ENCODE measurements around the gene SLC9A3. TPM values are rescaled to one million over a fixed set of nuclear protein-coding genes. Genes with fewer than 3 reads are reported as not detected.

SLC9A3 gene
- total RNA-seq, 1 donor from 2014 or later = 1.2 TPM

GRCh38 chr5:494667-495255 lies 29.5 kb downstream of the SLC9A3 start:
- H3K4me1 Mint-ChIP-seq (ENCODE audit: unreplicated experiment) = no peaks in the 10 kb centered on the region
- H3K27ac Mint-ChIP-seq (ENCODE audit: unreplicated experiment) = no peak overlapping the region
- TF ChIP-seq, protein P1, sequence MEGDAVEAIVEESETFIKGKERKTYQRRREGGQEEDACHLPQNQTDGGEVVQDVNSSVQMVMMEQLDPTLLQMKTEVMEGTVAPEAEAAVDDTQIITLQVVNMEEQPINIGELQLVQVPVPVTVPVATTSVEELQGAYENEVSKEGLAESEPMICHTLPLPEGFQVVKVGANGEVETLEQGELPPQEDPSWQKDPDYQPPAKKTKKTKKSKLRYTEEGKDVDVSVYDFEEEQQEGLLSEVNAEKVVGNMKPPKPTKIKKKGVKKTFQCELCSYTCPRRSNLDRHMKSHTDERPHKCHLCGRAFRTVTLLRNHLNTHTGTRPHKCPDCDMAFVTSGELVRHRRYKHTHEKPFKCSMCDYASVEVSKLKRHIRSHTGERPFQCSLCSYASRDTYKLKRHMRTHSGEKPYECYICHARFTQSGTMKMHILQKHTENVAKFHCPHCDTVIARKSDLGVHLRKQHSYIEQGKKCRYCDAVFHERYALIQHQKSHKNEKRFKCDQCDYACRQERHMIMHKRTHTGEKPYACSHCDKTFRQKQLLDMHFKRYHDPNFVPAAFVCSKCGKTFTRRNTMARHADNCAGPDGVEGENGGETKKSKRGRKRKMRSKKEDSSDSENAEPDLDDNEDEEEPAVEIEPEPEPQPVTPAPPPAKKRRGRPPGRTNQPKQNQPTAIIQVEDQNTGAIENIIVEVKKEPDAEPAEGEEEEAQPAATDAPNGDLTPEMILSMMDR (IDR thresholded peaks at IDR 0.05) = no peak
- no peak for DNase-seq (ENCODE audit: extremely low spot score, unreplicated experiment)
- H3K27me3 Mint-ChIP-seq (ENCODE audit: unreplicated experiment) = peaks cover 3% of the 10 kb centered on the region
- no peaks in the 10 kb centered on the region for H3K36me3 Mint-ChIP-seq (ENCODE audit: unreplicated experiment)
- no peaks in the 10 kb centered on the region for H3K9me3 Mint-ChIP-seq (ENCODE audit: unreplicated experiment)
- H3K4me3 Mint-ChIP-seq (ENCODE audit: unreplicated experiment) = no peak overlapping the region

- H3K27me3 Mint-ChIP-seq (ENCODE audit: unreplicated experiment) = peaks cover 3% of the 10 kb centered on the region
- no peak overlapping the region for H3K4me3 Mint-ChIP-seq (ENCODE audit: unreplicated experiment)
- no peaks in the 10 kb centered on the region for H3K9me3 Mint-ChIP-seq (ENCODE audit: unreplicated experiment)
- no peak for DNase-seq (ENCODE audit: extremely low spot score, unreplicated experiment)
- H3K36me3 Mint-ChIP-seq (ENCODE audit: unreplicated experiment) = no peaks in the 10 kb centered on the region
- H3K27ac Mint-ChIP-seq (ENCODE audit: unreplicated experiment) = no peak overlapping the region
- TF ChIP-seq, protein P1 (IDR thresholded peaks at IDR 0.05) = no peak
- no peaks in the 10 kb centered on the region for H3K4me1 Mint-ChIP-seq (ENCODE audit: unreplicated experiment)
Observed at GRCh38 chr5:493758-494157, 30.5 kb downstream of the SLC9A3 start.

GRCh38 chr5:493119-493701 lies 31.0 kb downstream of the SLC9A3 start:
- H3K4me1 Mint-ChIP-seq (ENCODE audit: unreplicated experiment) = no peaks in the 10 kb centered on the region
- H3K4me3 Mint-ChIP-seq (ENCODE audit: unreplicated experiment) = no peak overlapping the region
- no peak for DNase-seq (ENCODE audit: extremely low spot score, unreplicated experiment)
- TF ChIP-seq, protein P1 (IDR thresholded peaks at IDR 0.05) = no peak
- peaks cover 3% of the 10 kb centered on the region for H3K27me3 Mint-ChIP-seq (ENCODE audit: unreplicated experiment)
- H3K9me3 Mint-ChIP-seq (ENCODE audit: unreplicated experiment) = no peaks in the 10 kb centered on the region
- no peaks in the 10 kb centered on the region for H3K36me3 Mint-ChIP-seq (ENCODE audit: unreplicated experiment)
- no peak overlapping the region for H3K27ac Mint-ChIP-seq (ENCODE audit: unreplicated experiment)

DNA sequence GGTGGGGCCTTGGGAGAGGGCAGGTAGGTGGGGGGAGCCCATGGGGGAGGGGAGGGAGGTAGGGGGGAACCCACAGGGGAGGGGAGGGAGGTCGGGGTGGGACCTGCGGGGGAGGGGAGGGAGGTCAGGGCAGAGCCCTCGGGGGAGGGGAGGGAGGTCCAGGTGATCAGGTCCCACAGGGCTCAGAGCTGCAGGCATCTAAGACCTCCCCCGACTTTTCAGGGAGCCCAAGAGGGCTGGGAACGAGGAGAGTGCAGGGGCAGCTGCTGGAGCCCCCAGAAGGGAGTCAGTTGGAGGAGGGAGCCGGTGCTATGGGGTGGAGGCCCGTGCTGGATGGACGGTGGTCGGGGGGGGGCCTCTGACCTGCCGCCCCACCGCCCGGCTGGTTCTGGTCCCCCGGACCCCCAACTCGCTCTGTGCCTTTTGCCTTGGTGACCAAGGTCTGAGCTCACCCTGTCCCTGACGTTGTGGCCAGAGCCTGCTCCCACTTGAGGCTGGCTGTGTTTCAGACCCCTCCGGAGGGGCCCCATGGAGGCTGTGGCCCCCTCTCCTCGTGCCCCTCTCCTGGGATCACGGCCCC lies 31.8 kb downstream of the SLC9A3 start:
- no peak overlapping the region for H3K4me3 Mint-ChIP-seq (ENCODE audit: unreplicated experiment)
- no peak for DNase-seq (ENCODE audit: extremely low spot score, unreplicated experiment)
- H3K4me1 Mint-ChIP-seq (ENCODE audit: unreplicated experiment) = no peaks in the 10 kb centered on the region
- TF ChIP-seq, protein P1 (IDR thresholded peaks at IDR 0.05) = no peak
- no peaks in the 10 kb centered on the region for H3K27me3 Mint-ChIP-seq (ENCODE audit: unreplicated experiment)
- no peaks in the 10 kb centered on the region for H3K36me3 Mint-ChIP-seq (ENCODE audit: unreplicated experiment)
- no peak overlapping the region for H3K27ac Mint-ChIP-seq (ENCODE audit: unreplicated experiment)
- no peaks in the 10 kb centered on the region for H3K9me3 Mint-ChIP-seq (ENCODE audit: unreplicated experiment)

DNA sequence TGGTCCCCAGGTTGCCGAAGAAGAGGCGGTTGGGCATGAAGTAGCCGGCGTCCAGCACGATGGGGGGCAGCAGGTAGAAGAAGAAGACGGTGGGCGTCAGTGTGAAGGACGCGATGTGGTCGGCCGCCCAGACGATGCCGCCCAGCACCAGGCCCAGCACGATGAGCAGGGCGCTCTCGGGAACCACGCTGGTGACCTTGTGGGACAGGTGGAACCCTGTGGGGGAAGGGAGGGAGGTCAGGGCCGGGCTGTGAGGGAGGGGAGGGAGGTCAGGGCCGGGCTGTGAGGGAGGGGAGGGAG lies 32.4 kb downstream of the SLC9A3 start:
- TF ChIP-seq, protein P1 (IDR thresholded peaks at IDR 0.05) = no peak
- H3K4me3 Mint-ChIP-seq (ENCODE audit: unreplicated experiment) = no peak overlapping the region
- no peak overlapping the region for H3K27ac Mint-ChIP-seq (ENCODE audit: unreplicated experiment)
- no peaks in the 10 kb centered on the region for H3K27me3 Mint-ChIP-seq (ENCODE audit: unreplicated experiment)
- no peaks in the 10 kb centered on the region for H3K4me1 Mint-ChIP-seq (ENCODE audit: unreplicated experiment)
- no peaks in the 10 kb centered on the region for H3K36me3 Mint-ChIP-seq (ENCODE audit: unreplicated experiment)
- H3K9me3 Mint-ChIP-seq (ENCODE audit: unreplicated experiment) = no peaks in the 10 kb centered on the region
- DNase-seq (ENCODE audit: extremely low spot score, unreplicated experiment) = no peak
